Ishikawa (cell line): ENCODE measurements around the gene SNX22.

Experiments
- EP300 ChIP-seq: IDR thresholded peaks from 2 replicates; pipeline ENCODE4 v1.6.1; 2012; ENCODE audit warnings: borderline replicate concordance
- FOXM1 ChIP-seq: IDR thresholded peaks from 2 replicates; pipeline ENCODE4 v1.6.1; 2012; ENCODE audit warnings: low read depth, borderline replicate concordance
- MAX ChIP-seq: IDR thresholded peaks from 2 replicates; pipeline ENCODE4 v1.6.1; 2012
- RAD21 ChIP-seq: IDR thresholded peaks from 2 replicates; pipeline ENCODE4 v1.6.1; 2012; ENCODE audit warnings: low read depth
- REST ChIP-seq: IDR thresholded peaks from 2 replicates; pipeline ENCODE4 v1.6.1; 2012; ENCODE audit warnings: low read depth, mild to moderate bottlenecking
- YY1 ChIP-seq: IDR thresholded peaks from 2 replicates; pipeline ENCODE4 v1.6.1; 2012; ENCODE audit warnings: low read depth

- TF ChIP-seq MAX (no peak), RAD21 (no peak), REST (no peak), FOXM1 (no peak), YY1 (no peak), EP300 (no peak)
These were observed 6.1 kb downstream of the SNX22 start for GRCh38 chr15:64157599-64158125.
